SJSA1 (cell line): ENCODE results near the gene KDM8. TPM values are rescaled to one million over a fixed set of nuclear protein-coding genes. Genes with fewer than 3 reads are reported as not detected.
"Not testable (repeated sequence)": the region's sequence is repeated elsewhere in the genome, so short reads cannot be mapped to it uniquely, and the experiment has no call there.

ENCODE experiments used
- DNase-seq, 2 experiments: peaks; one replicate each; pipeline ENCODE4 v3.0.0-alpha.2; 2015 to 2020; ENCODE audit warnings: low spot score in 2 of 2, low read depth in 1 of 2
- H3K27ac ChIP-seq: fragments of 250-450 bp; sonication (Bioruptor Pico); 2 replicates; pipeline ENCODE4 v1.5.1; 2020; ENCODE audit warnings: mild to moderate bottlenecking, moderate library complexity
- H3K27me3 ChIP-seq: fragments of 250-450 bp; sonication (Bioruptor Pico); replicated peaks from 2 replicates; pipeline ENCODE4 v1.5.1; 2020; ENCODE audit warnings: mild to moderate bottlenecking, moderate library complexity
- H3K36me3 ChIP-seq: fragments of 250-450 bp; sonication (Bioruptor Pico); 2 replicates; pipeline ENCODE4 v1.5.1; 2020; ENCODE audit warnings: mild to moderate bottlenecking
- H3K4me1 ChIP-seq: fragments of 250-450 bp; sonication (Bioruptor Pico); replicated peaks from 2 replicates; pipeline ENCODE4 v1.6.1; 2021; ENCODE audit warnings: mild to moderate bottlenecking
- H3K4me3 ChIP-seq: fragments of 250-450 bp; sonication (Bioruptor Pico); 2 replicates; pipeline ENCODE4 v1.5.1; 2020; ENCODE audit warnings: mild to moderate bottlenecking
- H3K9me3 ChIP-seq: fragments of 250-450 bp; sonication (Bioruptor Pico); replicated peaks from 2 replicates; pipeline ENCODE4 v1.5.1; 2020; ENCODE audit warnings: mild to moderate bottlenecking
- total RNA-seq: library from RNA; depleted of rRNA; stranded (reverse); fragments of >200 nt; shearing (Covaris generic); gene quantifications from 2 replicates; pipeline ENCODE4 v1.2.3, GENCODE V29; 2014

The KDM8 gene
- total RNA-seq, 1 experiment from 2014 or later = 2.5 TPM

GRCh38 chr16:27198451-27199234 lies 4.7 kb upstream of the KDM8 start:
- Histone ChIP-seq H3K9me3 (no peaks in the 10 kb centered on the region), H3K4me3 (no peak overlapping the region), H3K27ac (no peak overlapping the region), H3K36me3 (no peaks in the 10 kb centered on the region), H3K27me3 (peaks cover 18% of the 10 kb centered on the region), H3K4me1 (peaks cover 5% of the 10 kb centered on the region)
- no peak for DNase-seq

- Histone ChIP-seq H3K4me1 (peaks cover 6% of the 10 kb centered on the region), H3K27me3 (peaks cover 18% of the 10 kb centered on the region), H3K4me3 (no peak overlapping the region), H3K27ac (no peak overlapping the region), H3K36me3 (no peaks in the 10 kb centered on the region), H3K9me3 (no peaks in the 10 kb centered on the region)
- DNase-seq = no peak
These were observed 4.1 kb upstream of the KDM8 start for GRCh38 chr16:27199235-27199586.

GRCh38 chr16:27199736-27200135 lies 3.6 kb upstream of the KDM8 start:
- peak in 1 of 2 experiments; percentile 20 for DNase-seq
- Histone ChIP-seq H3K36me3 (no peaks in the 10 kb centered on the region), H3K9me3 (no peaks in the 10 kb centered on the region), H3K27ac (no peak overlapping the region), H3K4me1 (peaks cover 11% of the 10 kb centered on the region), H3K4me3 (no peak overlapping the region), H3K27me3 (peaks cover 17% of the 10 kb centered on the region)

- DNase-seq, H3K4me3 ChIP-seq, H3K9me3 ChIP-seq, H3K27me3 ChIP-seq, H3K27ac ChIP-seq, H3K36me3 ChIP-seq: not testable (repeated sequence)
- peaks cover 11% of the 10 kb centered on the region for H3K4me1 ChIP-seq
These were observed 2.4 kb upstream of the KDM8 start for GRCh38 chr16:27200914-27201313.

GRCh38 chr16:27202923-27203506 lies 311 bp upstream of the KDM8 start:
- no peaks in the 10 kb centered on the region for H3K9me3 ChIP-seq
- peak overlapping the region; percentile 63 for H3K4me3 ChIP-seq
- no peaks in the 10 kb centered on the region; the same call in 1 of the 2 replicates for H3K27me3 ChIP-seq
- no peaks in the 10 kb centered on the region for H3K36me3 ChIP-seq
- peaks cover 11% of the 10 kb centered on the region for H3K4me1 ChIP-seq
- peak in 1 of 2 experiments; percentile 90 for DNase-seq
- H3K27ac ChIP-seq = peak overlapping the region; percentile 77

- H3K27me3 ChIP-seq = no peaks in the 10 kb centered on the region
- no peaks in the 10 kb centered on the region for H3K9me3 ChIP-seq
- peak overlapping the region; percentile 65 for H3K27ac ChIP-seq
- no peak for DNase-seq
- H3K4me3 ChIP-seq = peak overlapping the region; percentile 63
- H3K36me3 ChIP-seq = no peaks in the 10 kb centered on the region; the same call in 1 of the 2 replicates
- H3K4me1 ChIP-seq = peaks cover 11% of the 10 kb centered on the region
These were observed 1.1 kb downstream of the KDM8 start for GRCh38 chr16:27204312-27204915.

- H3K27me3 ChIP-seq = no peaks in the 10 kb centered on the region
- peaks cover 11% of the 10 kb centered on the region for H3K4me1 ChIP-seq
- no peak for DNase-seq
- no peaks in the 10 kb centered on the region for H3K9me3 ChIP-seq
- no peak overlapping the region for H3K27ac ChIP-seq
- no peaks in the 10 kb centered on the region; the same call in 1 of the 2 replicates for H3K36me3 ChIP-seq
- H3K4me3 ChIP-seq = no peak overlapping the region
These were observed 2.2 kb downstream of the KDM8 start for GRCh38 chr16:27205423-27206065.

GRCh38 chr16:27207121-27207520 lies 3.8 kb downstream of the KDM8 start:
- peaks cover 11% of the 10 kb centered on the region for H3K4me1 ChIP-seq
- not testable (repeated sequence) for H3K4me3 ChIP-seq, DNase-seq, H3K27ac ChIP-seq, H3K9me3 ChIP-seq, H3K27me3 ChIP-seq, H3K36me3 ChIP-seq

- DNase-seq = no peak
- no peaks in the 10 kb centered on the region for H3K27me3 ChIP-seq
- H3K4me1 ChIP-seq = peaks cover 7% of the 10 kb centered on the region
- H3K36me3 ChIP-seq = no peaks in the 10 kb centered on the region; the same call in 1 of the 2 replicates
- H3K27ac ChIP-seq = no peak overlapping the region
- H3K9me3 ChIP-seq = no peaks in the 10 kb centered on the region
- no peak overlapping the region for H3K4me3 ChIP-seq
These were observed 4.9 kb downstream of the KDM8 start for GRCh38 chr16:27208081-27208680.

GRCh38 chr16:27208796-27209195 lies 5.5 kb downstream of the KDM8 start:
- DNase-seq = no peak
- Histone ChIP-seq H3K4me3 (no peak overlapping the region), H3K9me3 (no peaks in the 10 kb centered on the region), H3K27me3 (no peaks in the 10 kb centered on the region), H3K4me1 (peaks cover 7% of the 10 kb centered on the region; the same call in 1 of the 2 replicates), H3K27ac (no peak overlapping the region), H3K36me3 (no peaks in the 10 kb centered on the region; the same call in 1 of the 2 replicates)

- no peaks in the 10 kb centered on the region; the same call in 1 of the 2 replicates for H3K36me3 ChIP-seq
- H3K4me1 ChIP-seq = peaks cover 1% of the 10 kb centered on the region; the same call in 1 of the 2 replicates
- no peak overlapping the region for H3K27ac ChIP-seq
- DNase-seq = no peak
- no peak overlapping the region for H3K4me3 ChIP-seq
- no peaks in the 10 kb centered on the region for H3K9me3 ChIP-seq
- H3K27me3 ChIP-seq = no peaks in the 10 kb centered on the region
These were observed 6.3 kb downstream of the KDM8 start for GRCh38 chr16:27209591-27209990.

- Histone ChIP-seq H3K27me3 (no peaks in the 10 kb centered on the region), H3K36me3 (no peaks in the 10 kb centered on the region; the same call in 1 of the 2 replicates), H3K27ac (no peak overlapping the region), H3K4me3 (no peak overlapping the region), H3K9me3 (no peaks in the 10 kb centered on the region), H3K4me1 (no peaks in the 10 kb centered on the region)
- DNase-seq = no peak
These were observed 6.8 kb downstream of the KDM8 start for GRCh38 chr16:27210174-27210573.

- Histone ChIP-seq H3K4me3 (no peak overlapping the region), H3K27me3 (no peaks in the 10 kb centered on the region), H3K27ac (no peak overlapping the region), H3K36me3 (no peaks in the 10 kb centered on the region; the same call in 1 of the 2 replicates), H3K4me1 (no peaks in the 10 kb centered on the region), H3K9me3 (no peaks in the 10 kb centered on the region)
- no peak for DNase-seq
These were observed 7.7 kb downstream of the KDM8 start for GRCh38 chr16:27211026-27211425.
